ENCODE data around the gene OAS2.
A peak's percentile ranks its signal among the peaks of the same experiment; 100 is the strongest.

Gene OAS2

GRCh38 chr12:112978163-112979040 is at the start of gene OAS2:
Gene OAS2 (plus strand): TSS chr12:112978519. CDS start chr12:112978609, 90 bp downstream.
- peak; percentile 92 for DNase-seq
- H3K9me3 Mint-ChIP-seq, result peaks cover 19% of the 10 kb centered on the region
- peak within 1 kb of the TSS; percentile 100 for H3K27ac Mint-ChIP-seq
- H3K4me3 Mint-ChIP-seq, result peak within 1 kb of the TSS; percentile 99
- peaks cover 4% of the 10 kb centered on the region for H3K27me3 Mint-ChIP-seq
- H3K4me1 Mint-ChIP-seq, result peaks cover 48% of the 10 kb centered on the region
- CTCF ChIA-PET, result interaction anchor here (0.7 to 8.2 kb wide), 8 partner anchors 10 to 567 kb away, joined by 3 to 106 read pairs (median 3); partner anchors contain the start of gene OAS3
- H3K36me3 Mint-ChIP-seq, result peaks cover 41% of the 10 kb centered on the region

- Mint-ChIP-seq H3K27ac (no peak overlapping the region), H3K27me3 (peaks cover 15% of the 10 kb centered on the region), H3K4me3 (no peak overlapping the region), H3K4me1 (no peaks in the 10 kb centered on the region), H3K9me3 (peaks cover 5% of the 10 kb centered on the region), H3K36me3 (no peaks in the 10 kb centered on the region)
- CTCF ChIA-PET, result no interaction called here
- no peak for DNase-seq
These were observed 49.3 kb upstream of the OAS2 start for GRCh38 chr12:112928978-112929377.

- H3K4me1 Mint-ChIP-seq, result peaks cover 2% of the 10 kb centered on the region
- H3K27ac Mint-ChIP-seq, result no peak overlapping the region
- no peak for DNase-seq
- peaks cover 20% of the 10 kb centered on the region for H3K27me3 Mint-ChIP-seq
- CTCF ChIA-PET, result no interaction called here
- no peaks in the 10 kb centered on the region for H3K36me3 Mint-ChIP-seq
- H3K4me3 Mint-ChIP-seq, result no peak overlapping the region
- peaks cover 5% of the 10 kb centered on the region for H3K9me3 Mint-ChIP-seq
These were observed 48.6 kb upstream of the OAS2 start for GRCh38 chr12:112929715-112930114.

GRCh38 chr12:112930350-112930749 is 48.0 kb upstream of the OAS2 start:
- Mint-ChIP-seq H3K27me3 (peaks cover 20% of the 10 kb centered on the region), H3K9me3 (peaks cover 5% of the 10 kb centered on the region), H3K27ac (no peak overlapping the region), H3K36me3 (no peaks in the 10 kb centered on the region), H3K4me1 (peaks cover 2% of the 10 kb centered on the region), H3K4me3 (no peak overlapping the region)
- CTCF ChIA-PET, result interaction anchor here (1.0 kb wide), 1 partner anchor 12 kb away, joined by 3 read pairs; no protein-coding TSS in a partner anchor
- DNase-seq, result no peak

- H3K4me1 Mint-ChIP-seq, result peaks cover 7% of the 10 kb centered on the region
- H3K27me3 Mint-ChIP-seq, result peaks cover 20% of the 10 kb centered on the region
- H3K4me3 Mint-ChIP-seq, result no peak overlapping the region
- H3K36me3 Mint-ChIP-seq, result no peaks in the 10 kb centered on the region
- no peak for DNase-seq
- peaks cover 2% of the 10 kb centered on the region for H3K9me3 Mint-ChIP-seq
- CTCF ChIA-PET, result interaction anchor here (0.9 to 1.3 kb wide), 2 partner anchors 26 to 60 kb away, joined by 3 to 4 read pairs; partner anchors contain the start of gene OAS1
- no peak overlapping the region for H3K27ac Mint-ChIP-seq
These were observed 45.7 kb upstream of the OAS2 start for GRCh38 chr12:112932485-112933128.

GRCh38 chr12:112933129-112933505 is 45.2 kb upstream of the OAS2 start:
- H3K4me3 Mint-ChIP-seq, result no peak overlapping the region
- no peaks in the 10 kb centered on the region for H3K36me3 Mint-ChIP-seq
- H3K27ac Mint-ChIP-seq, result no peak overlapping the region
- peaks cover 12% of the 10 kb centered on the region for H3K4me1 Mint-ChIP-seq
- no peaks in the 10 kb centered on the region for H3K9me3 Mint-ChIP-seq
- DNase-seq, result no peak
- CTCF ChIA-PET, result no interaction called here
- H3K27me3 Mint-ChIP-seq, result peaks cover 20% of the 10 kb centered on the region

GRCh38 chr12:112936264-112936663 is 42.1 kb upstream of the OAS2 start:
- DNase-seq, result no peak
- Mint-ChIP-seq H3K27me3 (peaks cover 11% of the 10 kb centered on the region), H3K4me1 (peaks cover 32% of the 10 kb centered on the region), H3K27ac (peak overlapping the region; percentile 47), H3K4me3 (no peak overlapping the region), H3K9me3 (no peaks in the 10 kb centered on the region), H3K36me3 (peaks cover 2% of the 10 kb centered on the region)
- CTCF ChIA-PET, result no interaction called here

GRCh38 chr12:112936927-112937326 is 41.4 kb upstream of the OAS2 start:
- H3K27ac Mint-ChIP-seq, result peak overlapping the region; percentile 29
- CTCF ChIA-PET, result interaction anchor here (1.1 to 1.7 kb wide), 4 partner anchors 12 to 56 kb away, joined by 4 to 7 read pairs (median 6); no protein-coding TSS in a partner anchor
- H3K4me1 Mint-ChIP-seq, result peaks cover 33% of the 10 kb centered on the region
- H3K27me3 Mint-ChIP-seq, result peaks cover 11% of the 10 kb centered on the region
- H3K9me3 Mint-ChIP-seq, result no peaks in the 10 kb centered on the region
- peak overlapping the region; percentile 6 for H3K4me3 Mint-ChIP-seq
- no peak for DNase-seq
- H3K36me3 Mint-ChIP-seq, result peaks cover 7% of the 10 kb centered on the region

GRCh38 chr12:112937741-112938719 is 40.3 kb upstream of the OAS2 start, which contains the start of gene OAS3:
Gene OAS3 (plus strand): TSS chr12:112938474. CDS start chr12:112938531, 57 bp downstream.
- peaks cover 6% of the 10 kb centered on the region for H3K27me3 Mint-ChIP-seq
- H3K27ac Mint-ChIP-seq, result peak within 1 kb of the TSS; percentile 86
- CTCF ChIA-PET, result interaction anchor here (0.6 to 1.7 kb wide), 7 partner anchors 13 to 55 kb away, joined by 3 to 7 read pairs (median 5); partner anchors contain the start of gene OAS2
- DNase-seq, result peak; percentile 85
- H3K9me3 Mint-ChIP-seq, result no peaks in the 10 kb centered on the region
- H3K4me3 Mint-ChIP-seq, result peak within 1 kb of the TSS; percentile 78
- H3K36me3 Mint-ChIP-seq, result peaks cover 12% of the 10 kb centered on the region
- peaks cover 35% of the 10 kb centered on the region for H3K4me1 Mint-ChIP-seq

- Mint-ChIP-seq H3K36me3 (peaks cover 12% of the 10 kb centered on the region), H3K27me3 (peaks cover 6% of the 10 kb centered on the region), H3K27ac (peak overlapping the region; percentile 85), H3K4me1 (peaks cover 35% of the 10 kb centered on the region), H3K4me3 (peak overlapping the region; percentile 78), H3K9me3 (no peaks in the 10 kb centered on the region)
- CTCF ChIA-PET, result interaction anchor here (0.6 to 1.7 kb wide), 3 partner anchors 38 to 54 kb away, joined by 3 to 6 read pairs (median 5); partner anchors contain the start of gene OAS2
- DNase-seq, result no peak
These were observed 39.6 kb upstream of the OAS2 start for GRCh38 chr12:112938751-112939150.

GRCh38 chr12:112939761-112940381 is 38.4 kb upstream of the OAS2 start:
- DNase-seq, result peak; percentile 41
- peak overlapping the region; percentile 86 for H3K27ac Mint-ChIP-seq
- CTCF ChIA-PET, result interaction anchor here (1.0 to 2.0 kb wide), 4 partner anchors 11 to 53 kb away, joined by 3 to 10 read pairs (median 6); no protein-coding TSS in a partner anchor
- H3K36me3 Mint-ChIP-seq, result peaks cover 20% of the 10 kb centered on the region
- H3K4me1 Mint-ChIP-seq, result peaks cover 33% of the 10 kb centered on the region
- H3K27me3 Mint-ChIP-seq, result no peaks in the 10 kb centered on the region
- H3K4me3 Mint-ChIP-seq, result peak overlapping the region; percentile 78
- no peaks in the 10 kb centered on the region for H3K9me3 Mint-ChIP-seq

GRCh38 chr12:112941528-112942335 is 36.6 kb upstream of the OAS2 start:
- CTCF ChIA-PET, result interaction anchor here (1.2 to 1.6 kb wide), 2 partner anchors 41 kb away, joined by 3 to 5 read pairs; no protein-coding TSS in a partner anchor
- DNase-seq, result no peak
- H3K27ac Mint-ChIP-seq, result no peak overlapping the region
- H3K4me3 Mint-ChIP-seq, result no peak overlapping the region
- H3K36me3 Mint-ChIP-seq, result peaks cover 30% of the 10 kb centered on the region
- no peaks in the 10 kb centered on the region for H3K27me3 Mint-ChIP-seq
- peaks cover 33% of the 10 kb centered on the region for H3K4me1 Mint-ChIP-seq
- H3K9me3 Mint-ChIP-seq, result no peaks in the 10 kb centered on the region
